Endothelial cell of umbilical vein (primary cell): ENCODE measurements around the gene ADH5. TPM values are rescaled to one million over a fixed set of nuclear protein-coding genes. Genes with fewer than 3 reads are reported as not detected.

Experiments
- BruUV-seq: library from RNA; stranded (reverse); fragments of 400-500 nt; replicated peaks from 2 replicates; lab custom pipeline; 2021; lab: Mats Ljungman, UMichigan
- CTCF ChIA-PET: fragments of 300-600, 350-600 bp; sonication (Branson Sonifier 250); formaldehyde crosslinking; loops from one replicate; lab custom pipeline; 2021; ENCODE audit warnings: antibody characterized with exemption, inconsistent platforms; lab: Charles Lee
- POLR2A ChIA-PET: fragments of 300-600, 350-600 bp; sonication (Branson Sonifier 250); formaldehyde crosslinking; loops from one replicate; lab custom pipeline; 2021; ENCODE audit warnings: antibody characterized with exemption, inconsistent platforms; lab: Charles Lee
- DNase-seq: peaks from one replicate; pipeline ENCODE4 v3.0.0-alpha.2; 2011; ENCODE audit warnings: low read depth, low spot score
- FAIRE-seq: peaks from 2 replicates; lab custom pipeline; 2011; peaks lifted over from hg19 to GRCh38; lab: Jason Lieb, UNC
- H2AFZ ChIP-seq: 2 replicates; pipeline ENCODE4 v1.6.0; 2012; ENCODE audit warnings: low read depth, low read length, control low read depth, inconsistent platforms
- H3K27ac ChIP-seq: 2 replicates; pipeline ENCODE4 v1.5.1; 2011; ENCODE audit warnings: low read depth, mild to moderate bottlenecking, control low read depth, low read length, moderate library complexity; ENCODE audit not compliant: insufficient read depth
- H3K27me3 ChIP-seq, 2 experiments: 2 replicates each; pipeline versions ENCODE4 v1.6.0 to v1.6.1; 2011; ENCODE audit warnings: low read length in 2 of 2, mixed read lengths in 1 of 2; ENCODE audit not compliant: control insufficient read depth in 2 of 2, insufficient read depth in 2 of 2
- H3K36me3 ChIP-seq, 2 experiments: 2 replicates in 1 of 2; 3 replicates in 1 of 2; pipeline ENCODE4 v1.5.1; 2011; ENCODE audit warnings: low read length in 2 of 2, mild to moderate bottlenecking in 1 of 2, moderate library complexity in 1 of 2; ENCODE audit not compliant: control insufficient read depth in 2 of 2, insufficient read depth in 2 of 2; ENCODE audit errors: extremely low read depth in 1 of 2
- H3K4me1 ChIP-seq: 3 replicates; pipeline ENCODE4 v1.5.1; 2011; ENCODE audit warnings: mild to moderate bottlenecking, low read length; ENCODE audit not compliant: control insufficient read depth, insufficient read depth; ENCODE audit errors: extremely low read depth
- H3K4me2 ChIP-seq: 2 replicates; pipeline ENCODE4 v1.6.1; 2011; ENCODE audit warnings: low read length, control low read depth, mixed read lengths; ENCODE audit not compliant: insufficient read depth
- H3K4me3 ChIP-seq, 3 experiments: fragments of 200-600 bp in 1 of 3; sonication (generic), shearing (Covaris generic) in 1 of 3; replicated peaks in 1 of 3; 2 replicates each; pipeline ENCODE4 v1.5.1; 2011 to 2016; ENCODE audit warnings: control low read depth in 3 of 3, low read length in 3 of 3, mild to moderate bottlenecking in 2 of 3, inconsistent platforms in 1 of 3, low read depth in 1 of 3, moderate library complexity in 1 of 3; ENCODE audit not compliant: insufficient read depth in 1 of 3
- H3K79me2 ChIP-seq: 2 replicates; pipeline ENCODE4 v1.6.0; 2012; ENCODE audit warnings: low read length, inconsistent platforms; ENCODE audit not compliant: control insufficient read depth, insufficient read depth
- H3K9ac ChIP-seq: replicated peaks from 2 replicates; pipeline ENCODE3; 2011; ENCODE audit warnings: low read length, control low read depth; ENCODE audit not compliant: insufficient read depth; ENCODE audit errors: extremely low read depth
- H3K9me1 ChIP-seq: replicated peaks from 3 replicates; pipeline ENCODE4 v1.6.0; 2011; ENCODE audit warnings: mild to moderate bottlenecking, low read length; ENCODE audit not compliant: control insufficient read depth, insufficient read depth; ENCODE audit errors: extremely low read depth
- H3K9me3 ChIP-seq: replicated peaks from 2 replicates; pipeline ENCODE4 v1.5.1; 2012; ENCODE audit warnings: low read length, inconsistent platforms; ENCODE audit not compliant: control insufficient read depth, insufficient read depth
- H4K20me1 ChIP-seq: replicated peaks from 2 replicates; pipeline ENCODE3; 2011; ENCODE audit warnings: mild to moderate bottlenecking, low read length; ENCODE audit not compliant: control insufficient read depth, insufficient read depth; ENCODE audit errors: extremely low read depth
- EZH2 ChIP-seq: IDR thresholded peaks from 2 replicates; pipeline ENCODE4 v1.6.1; 2012; ENCODE audit warnings: borderline replicate concordance, low read depth, mild to moderate bottlenecking, moderate library complexity, low read length, inconsistent platforms; ENCODE audit not compliant: severe bottlenecking
- FOS ChIP-seq: IDR thresholded peaks from 2 replicates; pipeline ENCODE4 v1.6.1; 2011; ENCODE audit warnings: mild to moderate bottlenecking, low read length, moderate library complexity, borderline replicate concordance; ENCODE audit not compliant: insufficient read depth
- GATA2 ChIP-seq: IDR thresholded peaks from 2 replicates; pipeline ENCODE4 v1.7.0; 2011; ENCODE audit warnings: low read depth, mild to moderate bottlenecking, moderate library complexity, mixed read lengths, low read length; ENCODE audit not compliant: insufficient read length, insufficient read depth
- JUN ChIP-seq: IDR thresholded peaks from 2 replicates; pipeline ENCODE4 v1.6.1; 2011; ENCODE audit warnings: borderline replicate concordance, low read depth; ENCODE audit not compliant: insufficient read length, insufficient read depth
- MYC ChIP-seq: IDR thresholded peaks from one replicate; pipeline ENCODE4 v1.6.1; 2011; ENCODE audit warnings: mild to moderate bottlenecking, low read depth, low read length
- POLR2A ChIP-seq: IDR thresholded peaks from 2 replicates; pipeline ENCODE4 v1.6.1; 2012; ENCODE audit warnings: low read depth, mild to moderate bottlenecking, control low read depth, low read length
- POLR2AphosphoS5 ChIP-seq: IDR thresholded peaks from 2 replicates; pipeline ENCODE4 v1.6.1; 2012; ENCODE audit warnings: low read depth, mild to moderate bottlenecking, control low read depth, low read length, moderate library complexity; ENCODE audit not compliant: insufficient read depth
- dilution Hi-C: fragments of 300-500 bp; cut with MboI; formaldehyde crosslinking; loops from one replicate; pipeline ENCODE4 v1.15.0; 2019; ENCODE audit warnings: low sequenced_read_pairs; ENCODE audit not compliant: extremely low pct_ligation_motif_present
- intact Hi-C: fragments of 100-400 bp; cut with micrococcal nuclease; formaldehyde crosslinking; loops from one replicate; pipeline ENCODE4 v1.10.0; 2022
- polyA plus RNA-seq, 4 experiments: library from polyadenylated mRNA; depleted of rRNA in 3 of 4; stranded (reverse) in 3 of 4; unstranded in 1 of 4; fragments of >200 nt; gene quantifications; 2 replicates each; pipeline versions ENCODE4 v1.2.1 to v1.2.3, GENCODE V29; 2011 to 2012; ENCODE audit warnings: missing spikeins in 1 of 4
- total RNA-seq: library from RNA; stranded (reverse); gene quantifications from 2 replicates; pipeline ENCODE4 v1.2.3, GENCODE V29; 2021
- TF ChIP-seq, protein P1 (sequence below), 2 donors: IDR thresholded peaks; 1 replicate in 1 of 2; 2 replicates in 1 of 2; pipeline ENCODE4 v1.5.1; 2011; ENCODE audit warnings: low read length in 2 of 2, mild to moderate bottlenecking in 2 of 2, moderate library complexity in 2 of 2, control low read depth in 1 of 2, inconsistent platforms in 1 of 2, low read depth in 1 of 2; ENCODE audit not compliant: insufficient read depth in 1 of 2; ENCODE audit errors: extremely low read depth in 1 of 2
- TF ChIP-seq, protein P2 (sequence below): IDR thresholded peaks from 2 replicates; pipeline ENCODE4 v1.6.1; 2011; ENCODE audit not compliant: insufficient read depth, insufficient read length

Gene ADH5
- total and polyA plus RNA-seq, 2 donors (not counting 3 experiments of a cell fraction or from before 2014, with no cell fraction given), result 89.2 to 101 TPM

DNA sequence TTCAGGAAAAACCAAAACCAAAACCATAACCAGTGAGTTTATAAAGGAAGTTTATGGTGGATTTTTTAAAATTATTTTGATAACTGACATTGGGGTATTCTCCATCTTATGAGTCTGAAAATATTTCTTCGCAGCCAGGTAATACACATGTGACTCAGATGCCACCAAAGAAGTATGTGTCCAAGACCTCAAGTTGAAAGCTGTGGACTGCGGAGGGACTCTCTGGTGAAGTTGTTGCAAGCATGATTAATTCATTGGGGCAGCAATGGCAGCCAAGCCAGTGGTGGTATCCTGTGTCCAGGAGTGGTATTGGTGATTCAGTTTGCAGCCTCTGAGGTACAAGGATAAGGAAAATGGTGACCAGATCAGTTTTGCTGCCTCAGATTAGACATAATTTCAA, 14.0 kb upstream of the ADH5 start:
- ChIA-PET POLR2A (no interaction called here), CTCF (no interaction called here)
- Histone ChIP-seq H3K4me1 (peaks cover 4% of the 10 kb centered on the region), H3K79me2 (no peaks in the 10 kb centered on the region), H3K4me3 (no peak overlapping the region), H3K27ac (no peak overlapping the region), H3K36me3 (no peaks in the 10 kb centered on the region), H3K9me1 (no peaks in the 10 kb centered on the region), H3K9me3 (no peaks in the 10 kb centered on the region), H3K27me3 (no peaks in the 10 kb centered on the region), H4K20me1 (no peaks in the 10 kb centered on the region), H2AFZ (no peak overlapping the region), H3K4me2 (no peak overlapping the region), H3K9ac (no peak overlapping the region)
- DNase-seq, result no peak
- intact Hi-C loops, result no loop called here
- FAIRE-seq, result no peak
- TF ChIP-seq EZH2 (no peak), MYC (no peak), JUN (no peak)
- TF ChIP-seq, protein P1, sequence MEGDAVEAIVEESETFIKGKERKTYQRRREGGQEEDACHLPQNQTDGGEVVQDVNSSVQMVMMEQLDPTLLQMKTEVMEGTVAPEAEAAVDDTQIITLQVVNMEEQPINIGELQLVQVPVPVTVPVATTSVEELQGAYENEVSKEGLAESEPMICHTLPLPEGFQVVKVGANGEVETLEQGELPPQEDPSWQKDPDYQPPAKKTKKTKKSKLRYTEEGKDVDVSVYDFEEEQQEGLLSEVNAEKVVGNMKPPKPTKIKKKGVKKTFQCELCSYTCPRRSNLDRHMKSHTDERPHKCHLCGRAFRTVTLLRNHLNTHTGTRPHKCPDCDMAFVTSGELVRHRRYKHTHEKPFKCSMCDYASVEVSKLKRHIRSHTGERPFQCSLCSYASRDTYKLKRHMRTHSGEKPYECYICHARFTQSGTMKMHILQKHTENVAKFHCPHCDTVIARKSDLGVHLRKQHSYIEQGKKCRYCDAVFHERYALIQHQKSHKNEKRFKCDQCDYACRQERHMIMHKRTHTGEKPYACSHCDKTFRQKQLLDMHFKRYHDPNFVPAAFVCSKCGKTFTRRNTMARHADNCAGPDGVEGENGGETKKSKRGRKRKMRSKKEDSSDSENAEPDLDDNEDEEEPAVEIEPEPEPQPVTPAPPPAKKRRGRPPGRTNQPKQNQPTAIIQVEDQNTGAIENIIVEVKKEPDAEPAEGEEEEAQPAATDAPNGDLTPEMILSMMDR (IDR thresholded peaks at IDR 0.05; ENCODE audit: extremely low read depth in 1 of 2, insufficient read depth in 1 of 2, low read depth in 1 of 2, low read length in 2 of 2), result no peak
- no TSS peak for BruUV-seq
- dilution Hi-C loops, result no loop called here

DNA sequence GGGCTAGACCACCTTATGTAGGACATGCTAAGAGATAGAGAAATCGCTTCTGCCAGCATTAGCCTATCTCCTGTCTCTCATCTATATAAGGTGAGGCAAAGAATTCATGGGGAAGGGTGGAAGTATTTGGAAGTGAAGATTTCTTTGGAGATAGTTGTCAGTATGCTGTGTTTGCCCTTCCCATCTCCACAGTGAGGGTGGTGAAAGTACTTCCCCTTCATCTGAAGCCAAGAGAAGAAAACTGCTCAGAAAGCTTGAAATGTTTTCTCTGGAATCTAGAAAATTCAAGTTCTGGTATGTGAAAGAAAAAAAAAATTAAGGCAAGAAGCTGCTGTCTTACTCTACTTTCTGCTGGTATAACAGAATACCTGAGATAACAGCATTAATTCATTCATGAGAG, 12.3 kb upstream of the ADH5 start:
- Histone ChIP-seq H3K4me1 (peaks cover 4% of the 10 kb centered on the region), H3K27ac (no peak overlapping the region), H3K79me2 (no peaks in the 10 kb centered on the region), H2AFZ (no peak overlapping the region), H3K9me1 (no peaks in the 10 kb centered on the region), H3K27me3 (no peaks in the 10 kb centered on the region), H3K4me2 (no peak overlapping the region), H3K9ac (no peak overlapping the region), H3K36me3 (no peaks in the 10 kb centered on the region), H3K4me3 (no peak overlapping the region), H3K9me3 (no peaks in the 10 kb centered on the region), H4K20me1 (no peaks in the 10 kb centered on the region)
- no TSS peak for BruUV-seq
- CTCF ChIA-PET, result no interaction called here
- TF ChIP-seq, protein P1 (IDR thresholded peaks at IDR 0.05; ENCODE audit: extremely low read depth in 1 of 2, insufficient read depth in 1 of 2, low read depth in 1 of 2, low read length in 2 of 2), result no peak
- no peak for TF ChIP-seq JUN
- TF ChIP-seq, protein P2, sequence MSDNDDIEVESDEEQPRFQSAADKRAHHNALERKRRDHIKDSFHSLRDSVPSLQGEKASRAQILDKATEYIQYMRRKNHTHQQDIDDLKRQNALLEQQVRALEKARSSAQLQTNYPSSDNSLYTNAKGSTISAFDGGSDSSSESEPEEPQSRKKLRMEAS, result no peak
- TF ChIP-seq FOS, result no peak
- no peak for TF ChIP-seq POLR2A
- TF ChIP-seq MYC, result no peak
- no peak for TF ChIP-seq POLR2AphosphoS5
- no peak for TF ChIP-seq GATA2
- no peak for TF ChIP-seq EZH2
- FAIRE-seq (no peak), DNase-seq (no peak)
- intact Hi-C loops, result no loop called here
- POLR2A ChIA-PET, result no interaction called here
- dilution Hi-C loops, result no loop called here
